ENCODE results near the gene SLC5A6.

DNA sequence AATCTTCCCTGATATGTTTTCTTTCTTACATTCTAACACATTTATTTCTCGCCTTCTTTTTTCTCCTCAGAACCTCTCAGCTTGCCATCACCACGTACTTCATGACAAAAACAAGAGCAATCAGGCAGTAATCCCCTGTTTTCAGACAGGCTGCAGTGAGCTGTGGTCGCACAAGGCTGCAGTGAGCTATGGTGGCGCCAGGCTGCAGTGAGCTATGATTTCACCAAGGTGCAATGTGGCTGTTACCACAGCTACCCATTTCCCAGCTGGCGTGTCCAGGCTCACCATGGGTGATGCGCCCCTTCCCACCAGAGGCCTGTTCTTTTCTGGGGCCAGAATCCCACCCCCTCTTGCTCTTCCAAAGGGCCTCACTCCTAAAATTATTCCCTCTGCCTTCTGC is 37.4 kb downstream of the SLC5A6 start:
- TF ChIP-seq POLR2AphosphoS5 (IDR thresholded peaks at IDR 0.05; ENCODE audit: low read depth, low read length) = no peak
- no peak for TF ChIP-seq TAF1 (IDR thresholded peaks at IDR 0.05; ENCODE audit: low read depth, low read length)
- TF ChIP-seq POLR2A (IDR thresholded peaks at IDR 0.05; ENCODE audit: low read depth, low read length) = no peak
- TF ChIP-seq SPI1 (IDR thresholded peaks at IDR 0.05; ENCODE audit: low read depth, low read length) = no peak
- TF ChIP-seq PAX5 (IDR thresholded peaks at IDR 0.05; ENCODE audit: insufficient read depth, low read length, severe bottlenecking) = no peak
- TF ChIP-seq POU2F2 (IDR thresholded peaks at IDR 0.05; ENCODE audit: low read depth, low read length) = no peak
